GM21528 (cell line): ENCODE results near the gene RNF182.
"Not testable (repeated sequence)": the region's sequence is repeated elsewhere in the genome, so short reads cannot be mapped to it uniquely, and the experiment has no call there.

Experiments
- ATAC-seq: cut with Tn5 transposase; IDR thresholded peaks from one replicate; pipeline ENCODE4 v1.9.1; 2021; ENCODE audit warnings: mild to moderate bottlenecking, moderate library complexity; ENCODE audit not compliant: unreplicated experiment, low FRiP score

Gene RNF182, protein sequence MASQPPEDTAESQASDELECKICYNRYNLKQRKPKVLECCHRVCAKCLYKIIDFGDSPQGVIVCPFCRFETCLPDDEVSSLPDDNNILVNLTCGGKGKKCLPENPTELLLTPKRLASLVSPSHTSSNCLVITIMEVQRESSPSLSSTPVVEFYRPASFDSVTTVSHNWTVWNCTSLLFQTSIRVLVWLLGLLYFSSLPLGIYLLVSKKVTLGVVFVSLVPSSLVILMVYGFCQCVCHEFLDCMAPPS

DNA sequence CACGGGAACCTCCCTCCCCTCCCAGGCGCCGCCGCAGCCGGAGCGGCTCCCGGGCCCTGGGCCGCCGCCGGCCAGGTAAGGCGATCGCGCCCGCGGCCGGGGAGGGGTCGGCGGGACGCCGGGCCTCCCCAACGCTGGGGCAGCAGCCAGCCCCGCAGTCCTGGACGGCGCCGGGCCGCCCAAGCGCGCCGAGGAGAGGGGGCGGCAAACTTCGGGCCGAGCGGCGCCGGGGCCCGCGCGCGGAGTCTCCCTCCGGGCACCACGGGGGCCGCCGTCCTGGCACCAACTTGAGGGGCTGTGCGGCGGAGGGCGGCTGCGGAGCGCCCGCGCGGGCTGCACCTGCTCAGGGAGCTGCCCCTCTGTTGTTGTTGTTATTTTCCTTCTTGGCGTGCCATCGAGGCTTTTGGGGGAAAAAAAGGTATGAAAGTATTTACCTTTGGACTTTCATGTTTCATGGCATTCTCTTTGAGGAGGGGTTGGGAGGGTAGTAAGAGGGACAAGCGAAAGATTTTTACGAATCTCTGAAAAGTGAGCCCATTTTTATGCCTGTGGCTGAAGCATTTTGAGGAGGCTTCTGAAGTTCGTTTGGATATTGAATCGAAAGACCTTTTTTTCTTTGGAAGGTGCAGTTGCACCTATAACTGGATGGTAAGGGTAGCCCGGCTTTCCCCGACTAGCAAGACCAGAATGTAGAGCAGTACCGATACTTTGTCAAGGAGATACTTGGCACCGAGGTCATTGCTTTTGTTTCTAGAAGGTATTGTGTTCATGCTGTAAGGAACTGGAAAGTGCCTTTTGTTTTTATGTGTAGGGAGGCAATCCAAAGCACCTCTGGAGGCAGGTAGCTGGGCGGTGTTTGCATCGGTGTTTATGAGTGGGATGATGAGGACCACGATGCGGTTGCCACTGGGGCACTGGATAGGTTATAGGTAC lies at the start of gene RNF182:
Gene RNF182, plus strand, starts transcription at position 4 of the 933 bp plus-strand sequence. CDS start 52,168 bp downstream, outside the sequence.
- no peak for ATAC-seq

DNA sequence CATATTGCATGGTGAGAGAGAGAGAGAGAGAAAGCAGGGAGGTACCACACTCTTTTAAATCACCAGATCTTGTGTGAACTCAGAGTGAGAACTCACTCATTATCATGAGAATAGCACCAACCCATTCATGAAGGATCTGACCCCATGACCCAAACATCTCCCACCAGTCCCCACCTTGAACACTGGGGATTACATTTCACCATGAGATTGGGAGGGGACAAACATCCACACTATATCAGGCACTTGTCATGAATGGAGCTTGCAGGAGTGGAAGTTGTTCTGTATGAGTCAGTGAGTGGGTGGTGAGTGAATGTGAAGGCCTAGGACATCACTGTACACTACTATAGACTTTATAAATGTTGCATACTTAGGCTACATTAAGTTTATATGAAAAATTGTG lies 47.7 kb upstream of the RNF182 start:
- no peak for ATAC-seq

DNA sequence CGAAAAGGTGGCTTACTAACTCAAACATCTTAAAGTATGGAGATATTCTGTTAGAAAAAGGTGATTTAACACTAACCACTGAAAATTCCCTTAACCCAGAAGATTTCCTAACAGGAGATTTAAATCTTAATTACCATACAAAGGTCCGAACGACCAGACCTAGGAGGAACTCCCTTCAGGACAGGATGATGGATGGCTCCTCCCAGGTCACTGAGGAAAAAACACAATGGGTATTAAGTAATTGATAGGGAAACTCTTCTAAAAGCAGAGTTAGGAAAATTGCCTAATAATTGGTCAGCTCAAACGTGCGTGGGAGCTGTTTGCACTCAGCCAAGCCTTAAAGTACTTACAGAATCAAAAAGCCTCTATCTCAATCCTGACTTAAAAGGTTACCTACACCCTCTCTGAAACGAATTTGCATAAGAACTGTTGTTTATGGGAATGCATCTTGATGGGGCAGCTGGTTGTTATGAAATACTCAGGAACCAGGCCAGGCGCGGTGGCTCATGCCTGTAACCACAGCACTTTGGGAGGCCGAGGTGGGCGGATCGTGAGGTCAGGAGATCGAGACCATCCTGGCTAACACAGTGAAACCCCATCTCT lies 44.6 kb upstream of the RNF182 start:
- ATAC-seq: not testable (repeated sequence)

DNA sequence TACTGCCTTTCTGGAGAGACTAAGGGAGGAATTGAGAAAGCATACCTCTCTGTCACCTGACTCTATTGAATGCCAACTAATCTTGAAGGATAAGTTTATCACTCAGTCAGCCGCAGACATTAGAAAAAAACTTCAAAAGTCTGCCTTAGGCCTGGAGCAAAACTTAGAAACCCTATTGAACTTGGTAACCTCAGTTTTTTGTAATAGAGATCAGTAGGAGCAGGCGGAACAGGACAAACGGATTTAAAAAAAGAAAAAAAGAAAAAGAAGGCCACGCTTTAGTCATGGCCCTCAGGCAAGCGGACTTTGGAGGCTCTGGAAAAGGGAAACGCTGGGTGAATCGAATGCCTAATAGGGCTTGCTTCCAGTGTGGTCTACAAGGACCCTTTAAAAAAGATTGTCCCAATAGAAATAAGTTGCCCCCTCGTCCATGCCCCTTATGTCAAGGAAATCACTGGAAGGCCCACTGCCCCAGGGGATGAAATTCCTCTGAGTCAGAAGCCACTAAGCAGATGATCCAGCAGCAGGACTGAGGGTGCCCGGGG lies 43.1 kb upstream of the RNF182 start:
- no peak for ATAC-seq

DNA sequence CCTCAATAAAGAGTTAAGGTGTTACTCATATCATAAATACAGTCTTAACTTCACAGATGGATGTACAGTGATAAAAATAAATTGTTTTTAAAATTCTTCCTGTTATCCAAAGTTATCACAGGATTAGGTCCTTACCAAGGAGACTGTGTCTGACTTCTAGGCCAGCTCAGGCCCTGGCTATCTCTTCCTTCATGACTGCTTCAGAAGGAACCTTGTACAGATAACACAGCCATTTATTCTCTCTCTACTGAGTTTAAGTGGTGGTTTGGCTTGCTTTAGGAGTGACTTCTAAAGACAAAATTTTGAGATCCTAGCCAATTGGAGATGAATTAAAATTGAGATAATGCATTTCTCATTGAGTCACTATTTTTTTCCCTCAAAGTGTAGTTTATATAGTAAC lies 40.8 kb upstream of the RNF182 start:
- ATAC-seq: no peak

DNA sequence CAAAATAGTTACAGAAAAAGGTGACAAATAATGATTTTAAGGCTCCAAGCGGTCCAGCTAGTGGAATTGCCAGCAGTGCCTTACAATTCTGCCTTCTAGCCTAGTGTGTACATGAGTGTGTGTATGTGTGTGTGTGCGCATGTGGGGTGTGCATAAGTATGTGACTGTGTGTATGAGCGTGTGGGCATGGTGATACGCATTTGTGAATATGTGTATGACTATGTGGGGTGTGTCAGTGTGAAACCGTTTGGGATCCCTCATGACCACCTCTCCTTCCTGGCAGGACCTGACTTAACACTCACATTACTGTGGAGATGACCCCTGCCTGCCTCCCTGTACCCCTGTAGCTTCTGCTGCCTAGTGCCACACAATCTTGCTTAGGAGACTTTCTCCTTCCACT lies 40.4 kb upstream of the RNF182 start:
- no peak for ATAC-seq

DNA sequence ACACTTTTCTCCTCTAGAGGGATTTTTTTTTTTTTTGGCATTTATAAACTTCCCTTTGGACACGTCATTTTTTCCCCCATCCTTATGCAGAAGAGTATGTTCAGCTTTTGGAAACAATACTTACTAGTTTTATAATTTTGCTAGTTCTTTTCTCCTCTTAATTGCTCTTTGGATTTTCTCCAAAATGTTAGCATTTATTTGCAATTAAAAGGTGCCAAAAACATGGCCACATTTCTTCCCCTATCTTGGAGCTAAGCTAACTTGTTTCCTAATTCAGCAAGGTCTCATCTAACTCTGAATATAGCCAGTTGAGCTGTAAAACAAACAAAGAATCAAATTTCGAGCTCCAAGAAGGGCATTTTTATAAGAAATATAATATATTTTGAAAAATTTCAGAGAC lies 39.2 kb upstream of the RNF182 start:
- ATAC-seq: no peak

DNA sequence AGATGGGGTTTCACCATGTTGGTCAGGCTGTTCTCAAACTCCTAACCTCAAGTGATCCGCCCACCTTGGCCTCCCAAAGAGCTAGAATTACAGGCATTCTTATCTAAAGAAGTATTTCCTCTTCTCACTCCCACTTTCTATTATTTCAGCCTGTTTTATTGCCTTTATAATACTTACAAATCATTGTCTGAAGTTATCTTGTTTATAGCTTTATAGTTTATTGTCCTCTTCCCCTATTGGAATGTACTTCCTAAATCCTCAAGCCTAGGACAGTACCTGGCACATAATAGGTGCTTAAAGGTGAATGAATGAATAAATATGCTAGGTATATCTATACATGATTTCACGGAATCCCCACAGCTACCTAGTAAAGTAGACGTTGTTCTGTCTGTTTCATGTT lies 37.8 kb upstream of the RNF182 start:
- ATAC-seq: no peak

DNA sequence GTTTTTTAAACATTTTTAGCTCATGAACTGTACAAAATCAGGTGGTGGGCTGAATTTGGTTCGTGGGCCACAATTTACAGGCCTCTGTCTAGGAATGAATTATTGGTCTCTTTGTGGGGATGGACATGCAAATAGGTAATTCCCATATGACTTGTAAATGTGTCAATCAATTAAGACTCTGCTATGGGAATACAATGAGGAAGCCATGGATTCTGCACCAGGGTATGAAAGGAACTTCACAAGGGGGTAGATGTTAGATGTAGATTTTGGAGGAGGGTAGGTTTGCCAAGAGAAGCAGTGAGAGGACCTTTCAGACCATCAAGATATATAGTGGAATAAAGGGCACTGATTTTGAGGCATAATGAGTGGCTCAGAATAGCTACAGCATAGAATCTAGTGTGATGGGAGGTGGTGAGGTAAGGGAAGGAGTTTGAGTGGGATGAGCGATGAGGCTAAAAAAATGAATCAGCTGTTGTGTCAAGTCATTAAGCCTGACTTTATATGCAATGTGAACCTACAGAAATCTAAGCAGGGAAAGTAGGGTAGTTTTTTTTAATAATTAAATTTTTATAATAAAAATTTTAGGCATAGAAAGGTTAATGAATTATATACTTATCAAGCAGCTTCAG lies 32.6 kb upstream of the RNF182 start:
- no peak for ATAC-seq

DNA sequence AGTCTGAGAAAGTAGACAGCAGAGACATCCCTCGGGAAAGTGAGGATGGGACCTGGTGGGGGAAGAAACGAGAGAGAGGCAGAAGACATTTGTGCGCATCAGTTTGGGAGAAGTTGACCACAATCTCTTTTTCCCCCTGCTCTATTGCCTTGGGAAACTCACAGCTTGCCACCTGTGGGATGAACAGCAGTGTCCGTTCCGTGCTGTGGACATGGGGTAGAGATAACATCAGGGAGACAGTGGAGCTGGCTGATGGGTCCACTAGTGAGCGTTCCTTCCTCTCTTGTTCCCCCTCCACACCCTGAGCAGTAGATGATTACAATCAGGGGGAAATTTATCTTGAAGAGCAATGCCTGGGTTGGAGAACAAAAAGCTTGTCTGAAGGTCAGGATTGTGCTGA lies 21.8 kb upstream of the RNF182 start:
- ATAC-seq: no peak

DNA sequence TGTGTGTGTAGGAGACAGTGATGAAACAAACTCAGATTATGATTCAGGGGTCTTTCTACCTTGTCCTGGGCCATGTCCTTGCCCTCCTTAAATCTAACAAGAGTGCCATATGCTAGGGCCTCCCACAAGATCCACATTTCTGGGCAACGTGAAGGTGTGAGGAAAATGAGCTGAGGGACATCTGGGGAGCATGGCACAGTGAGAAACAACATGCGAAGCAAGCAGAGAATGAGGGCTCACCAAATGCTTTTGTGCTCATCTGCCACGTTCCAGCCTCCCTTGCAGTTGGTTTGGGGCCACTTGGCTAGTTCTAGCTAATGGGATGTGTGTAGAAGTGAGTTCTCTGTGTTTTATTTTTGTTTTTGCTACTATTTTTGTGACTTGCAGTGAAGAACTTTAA lies 21.4 kb upstream of the RNF182 start:
- ATAC-seq: no peak

DNA sequence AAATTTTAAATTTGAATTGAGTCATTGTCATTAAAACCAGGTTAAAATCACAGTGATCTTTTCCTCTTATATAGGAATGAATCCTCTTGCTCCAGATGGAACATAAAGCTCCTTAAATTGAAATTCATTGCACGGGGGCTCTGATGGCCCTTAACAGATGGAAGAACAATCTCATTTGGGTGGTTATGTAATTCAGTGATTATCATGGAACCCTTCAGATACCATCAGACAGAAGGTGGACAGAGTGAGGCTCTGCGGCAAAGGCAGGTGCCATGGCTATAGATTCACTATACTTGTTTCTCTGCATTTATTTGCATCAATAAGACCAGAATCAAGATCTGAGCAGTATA lies 17.8 kb upstream of the RNF182 start:
- ATAC-seq: no peak

DNA sequence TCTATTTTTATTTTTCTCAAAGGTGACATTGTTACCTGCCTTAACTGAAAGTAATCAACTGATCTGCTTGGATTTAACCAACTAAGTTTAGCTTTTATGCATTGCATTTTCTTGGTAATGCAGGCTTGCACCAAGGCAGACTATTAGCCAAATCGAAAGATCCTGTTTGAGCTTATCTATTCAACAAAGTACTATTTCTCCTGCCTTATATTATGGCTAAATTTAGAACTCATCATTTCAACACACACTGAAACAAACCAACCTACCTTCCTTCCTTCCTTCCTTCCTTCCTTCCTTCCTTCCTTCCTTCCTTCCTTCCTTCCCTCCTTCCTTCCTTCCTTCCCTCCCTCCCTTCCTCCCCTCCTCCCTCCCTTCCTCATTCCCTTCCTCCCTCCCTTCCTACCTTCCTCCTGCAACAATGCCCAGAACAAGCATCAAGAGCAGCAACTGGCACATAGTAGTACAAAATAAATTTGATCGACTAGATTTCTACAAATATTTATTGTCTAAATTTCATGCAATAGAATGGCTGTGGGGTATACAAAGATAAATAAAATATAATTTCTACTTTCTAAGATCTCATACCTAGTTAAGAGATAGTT lies 17.0 kb upstream of the RNF182 start:
- ATAC-seq: no peak

DNA sequence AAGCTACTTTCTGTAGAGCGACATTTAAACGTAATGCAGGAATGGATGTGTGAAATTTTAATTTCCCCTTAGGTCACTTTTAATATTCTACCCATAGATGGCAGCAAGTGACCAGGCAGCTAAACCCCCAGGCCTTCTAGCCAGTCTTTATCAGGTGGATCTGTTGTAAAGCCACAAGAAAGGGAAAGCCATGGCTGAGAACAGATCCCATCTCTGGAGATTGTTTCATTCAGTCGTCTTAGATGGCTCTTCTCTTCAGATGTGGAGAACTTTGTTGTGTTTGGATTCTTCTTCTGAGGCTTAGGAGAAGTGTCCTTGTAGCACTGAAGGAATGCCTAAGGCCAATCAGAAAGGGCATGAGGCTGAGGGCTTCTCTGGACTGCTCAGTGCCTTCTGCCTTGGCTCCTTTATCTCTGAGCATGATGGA lies 15.8 kb upstream of the RNF182 start:
- ATAC-seq: no peak

DNA sequence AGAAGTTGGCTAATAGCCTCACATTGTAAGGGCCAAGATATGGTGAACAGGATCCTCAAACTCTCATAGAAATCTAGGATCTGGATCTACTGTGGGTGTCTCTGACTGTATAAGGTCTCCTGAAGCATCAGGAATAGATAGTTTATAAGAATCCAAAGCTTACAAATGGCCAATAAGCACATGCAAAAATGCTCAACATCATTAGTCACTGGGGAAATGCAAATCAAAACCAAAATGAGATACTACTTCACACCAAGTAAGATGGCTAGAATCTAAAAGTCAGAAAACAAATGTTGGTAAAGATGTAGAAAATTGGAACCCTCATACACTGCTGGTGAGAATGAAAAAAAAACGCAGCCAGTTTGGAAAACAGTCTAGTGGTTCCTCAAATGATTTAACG lies 14.3 kb upstream of the RNF182 start:
- no peak for ATAC-seq

DNA sequence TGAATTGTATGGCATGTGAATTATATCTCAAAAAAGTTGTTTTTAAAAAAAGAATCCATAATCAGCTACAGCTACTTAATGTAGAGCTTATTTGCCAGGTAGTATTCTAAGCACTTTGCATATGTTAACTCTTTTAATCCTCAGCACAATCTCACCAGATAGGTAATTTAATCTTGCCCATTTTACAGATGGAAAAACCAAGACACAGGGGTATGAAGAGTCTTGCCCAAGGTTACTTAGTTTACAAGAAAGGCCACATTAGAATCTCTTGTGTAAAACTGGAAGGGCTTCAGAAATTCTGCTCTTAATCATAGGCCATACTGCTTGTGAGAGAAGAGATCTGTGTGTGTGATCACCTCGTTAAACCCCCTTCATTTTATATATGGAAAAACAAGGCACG lies 13.4 kb upstream of the RNF182 start:
- no peak for ATAC-seq

DNA sequence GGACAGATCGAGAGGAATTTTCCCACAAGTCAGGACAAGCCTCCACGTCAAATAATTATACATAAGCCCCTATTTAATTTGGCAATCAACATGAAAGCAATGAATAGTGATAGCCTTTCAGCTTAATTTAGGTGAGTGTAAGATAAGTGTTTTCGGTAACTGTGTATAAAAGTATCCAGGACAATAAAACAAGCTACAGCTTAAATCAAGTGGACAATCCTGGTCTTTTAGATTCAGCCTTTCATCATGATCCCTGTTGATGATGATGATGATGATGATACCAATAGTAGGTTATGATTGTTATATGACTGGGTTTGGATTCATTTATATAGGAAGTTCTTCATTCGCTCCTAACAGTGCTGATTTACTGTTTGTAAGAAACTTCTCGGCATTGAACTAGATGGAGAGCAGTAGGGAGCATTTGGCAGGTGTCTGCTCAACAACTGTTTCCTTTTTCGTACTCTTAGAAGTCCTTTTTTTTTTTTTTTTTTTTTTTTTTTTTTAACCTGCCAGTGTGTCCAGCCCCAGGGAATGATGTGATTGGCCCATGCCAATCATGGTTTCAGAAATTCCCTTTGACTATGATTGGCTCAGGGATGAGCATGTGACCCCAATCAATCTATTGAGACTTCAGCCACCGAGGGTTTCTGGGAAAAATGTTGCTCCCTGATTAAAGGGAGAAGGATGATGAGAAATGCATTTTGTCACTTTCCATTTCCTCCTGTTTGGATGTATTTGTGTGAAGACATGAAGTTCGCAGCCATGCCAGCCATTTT lies 11.3 kb upstream of the RNF182 start:
- ATAC-seq: no peak

DNA sequence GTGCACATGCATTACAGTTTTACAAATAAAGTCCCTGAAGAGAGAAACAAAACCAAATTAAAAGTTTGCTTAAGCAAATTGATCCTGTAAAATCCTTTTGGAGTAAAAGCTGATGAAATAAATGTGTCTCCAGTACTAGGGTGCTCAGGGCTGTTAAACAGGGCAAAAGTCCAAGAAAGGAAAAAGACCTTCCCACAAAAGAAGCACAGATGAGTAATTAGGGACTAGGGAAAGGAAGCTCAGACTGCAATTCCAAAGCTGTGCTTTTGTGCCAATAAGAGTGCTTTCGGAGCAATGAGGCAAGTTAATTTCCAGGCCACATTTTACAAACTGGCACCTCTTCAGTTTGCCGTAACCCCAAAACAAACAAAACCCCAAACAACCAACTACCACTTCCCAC lies 10.4 kb upstream of the RNF182 start:
- ATAC-seq: no peak

DNA sequence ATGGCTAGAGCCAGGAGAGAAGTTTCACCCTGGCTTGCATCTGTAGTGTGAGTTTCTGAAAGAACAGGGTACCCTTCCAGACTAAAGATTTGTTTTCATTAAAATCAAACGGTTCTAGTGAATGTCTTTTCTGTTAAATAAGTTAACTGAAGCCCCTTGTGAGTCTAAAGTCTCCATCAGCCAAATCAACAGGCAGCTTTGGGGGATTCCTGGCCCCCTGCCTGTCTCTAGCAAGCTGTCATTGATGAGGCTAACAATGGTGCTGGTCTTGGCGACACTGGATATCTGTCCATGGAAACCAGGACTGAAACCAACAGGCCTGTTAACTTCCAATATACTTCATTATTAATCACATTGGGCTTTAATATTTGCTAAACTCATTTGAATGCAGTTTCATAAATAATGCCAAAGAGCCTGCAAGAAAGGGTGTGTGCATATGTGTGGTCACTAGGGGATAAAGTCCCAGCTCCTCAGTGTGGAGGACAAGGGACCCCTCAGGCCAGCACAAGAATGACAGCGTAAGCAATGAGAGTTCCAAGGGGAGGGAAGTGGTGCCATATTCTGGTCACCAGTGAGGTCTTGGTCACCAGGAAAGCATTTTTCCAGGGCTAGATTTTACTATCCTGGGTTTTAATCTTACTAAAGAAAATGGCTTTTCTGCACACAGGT lies 9.1 kb upstream of the RNF182 start:
- no peak for ATAC-seq
